Loucy (cell line): ENCODE measurements around the gene TAS1R1.

Source experiments
- H2AFZ ChIP-seq: fragments of 200-600 bp; sonication (generic); 2 replicates; pipeline ENCODE4 v1.6.0; 2016; ENCODE audit warnings: antibody characterized with exemption, mild to moderate bottlenecking, low read length, moderate library complexity
- H3F3A ChIP-seq: fragments of 200-600 bp; 2 replicates; pipeline ENCODE4 v1.6.0; 2016; ENCODE audit warnings: antibody characterized with exemption, low read depth, mild to moderate bottlenecking
- H3K27me3 ChIP-seq: fragments of 200-600 bp; sonication (generic); 2 replicates; pipeline ENCODE4 v1.6.1; 2014; ENCODE audit warnings: low read length, mild to moderate bottlenecking; ENCODE audit not compliant: insufficient read depth, poor library complexity, severe bottlenecking
- H3K36me3 ChIP-seq: fragments of 200-600 bp; sonication (generic); 2 replicates; pipeline ENCODE4 v1.6.1; 2016; ENCODE audit warnings: low read length; ENCODE audit not compliant: insufficient read depth
- H3K4me1 ChIP-seq: fragments of 200-600 bp; sonication (generic); 2 replicates; pipeline ENCODE4 v1.5.1; 2014; ENCODE audit warnings: low read length, mild to moderate bottlenecking; ENCODE audit not compliant: insufficient read depth, poor library complexity, severe bottlenecking
- H3K4me2 ChIP-seq: fragments of 200-600 bp; sonication (generic); 2 replicates; pipeline ENCODE4 v1.6.0; 2014; ENCODE audit warnings: antibody characterized with exemption, low read length, low read depth, mild to moderate bottlenecking; ENCODE audit not compliant: poor library complexity, severe bottlenecking
- H3K4me3 ChIP-seq: fragments of 200-600 bp; sonication (generic); 2 replicates; pipeline ENCODE4 v1.5.1; 2014; ENCODE audit warnings: low read length, mild to moderate bottlenecking, mixed read lengths; ENCODE audit not compliant: poor library complexity, severe bottlenecking
- H3K79me2 ChIP-seq: fragments of 200-600 bp; sonication (generic); 2 replicates; pipeline ENCODE4 v1.6.1; 2014; ENCODE audit warnings: low read length; ENCODE audit not compliant: insufficient read depth
- H3K9ac ChIP-seq: fragments of 200-600 bp; sonication (generic); 2 replicates; pipeline ENCODE4 v1.6.0; 2014; ENCODE audit warnings: mild to moderate bottlenecking, low read depth, low read length, moderate library complexity; ENCODE audit not compliant: poor library complexity, severe bottlenecking
- H3K9me2 ChIP-seq: fragments of 200-600 bp; sonication (generic); replicated peaks from 2 replicates; pipeline ENCODE4 v1.6.1; 2016; ENCODE audit warnings: low read depth, low read length, mixed read lengths
- H3K9me3 ChIP-seq: fragments of 200-600 bp; sonication (generic); 2 replicates; pipeline ENCODE4 v1.6.1; 2014; ENCODE audit warnings: mild to moderate bottlenecking, antibody characterized with exemption, low read length, low read depth; ENCODE audit not compliant: insufficient read depth
- H4K20me1 ChIP-seq: fragments of 200-600 bp; sonication (generic); 2 replicates; pipeline ENCODE4 v1.6.0; 2014; ENCODE audit warnings: antibody characterized with exemption, low read length, mild to moderate bottlenecking; ENCODE audit not compliant: insufficient read depth, poor library complexity, severe bottlenecking
- EZH2phosphoT487 ChIP-seq: fragments of 200-600 bp; IDR thresholded peaks from 2 replicates; pipeline ENCODE4 v1.6.1; 2018; ENCODE audit warnings: antibody characterized with exemption, mild to moderate bottlenecking, moderate library complexity, borderline replicate concordance
- TF ChIP-seq, protein P1 (sequence below): fragments of 200-600 bp; sonication (generic); conservative IDR thresholded peaks from 2 replicates; pipeline ENCODE4 v1.5.1; 2014; ENCODE audit warnings: mild to moderate bottlenecking, antibody characterized with exemption, low read length

Gene TAS1R1

DNA sequence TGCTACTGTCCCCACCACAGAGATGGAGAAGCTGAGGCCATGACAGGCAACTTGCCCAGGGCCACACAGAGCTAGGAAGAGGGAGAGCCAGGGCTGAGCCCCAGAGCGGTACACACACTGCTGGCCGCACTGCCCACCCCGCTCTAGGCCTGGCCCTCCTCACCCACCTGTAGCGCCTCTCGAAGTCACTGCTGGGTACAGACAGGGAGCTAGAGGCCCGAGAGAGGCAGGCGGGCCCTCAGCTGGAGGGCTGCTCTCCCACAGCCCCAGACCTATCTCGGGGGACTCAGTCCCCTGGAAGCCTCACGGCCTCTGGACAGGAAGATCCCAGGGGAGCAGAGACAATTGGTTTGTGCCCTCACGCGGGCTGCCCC is 46.3 kb upstream of the TAS1R1 start:
- H4K20me1 ChIP-seq: no peaks in the 10 kb centered on the region
- no peaks in the 10 kb centered on the region for H3K9me3 ChIP-seq
- no peaks in the 10 kb centered on the region for H3K9me2 ChIP-seq
- no peak overlapping the region for H3K4me3 ChIP-seq
- H3K79me2 ChIP-seq: no peaks in the 10 kb centered on the region
- no peaks in the 10 kb centered on the region for H3K27me3 ChIP-seq
- no peak overlapping the region for H3K4me2 ChIP-seq
- H3K9ac ChIP-seq: no peak overlapping the region
- no peaks in the 10 kb centered on the region for H3F3A ChIP-seq
- H3K4me1 ChIP-seq: no peaks in the 10 kb centered on the region
- H2AFZ ChIP-seq: no peak overlapping the region
- no peaks in the 10 kb centered on the region for H3K36me3 ChIP-seq
- TF ChIP-seq, protein P1, sequence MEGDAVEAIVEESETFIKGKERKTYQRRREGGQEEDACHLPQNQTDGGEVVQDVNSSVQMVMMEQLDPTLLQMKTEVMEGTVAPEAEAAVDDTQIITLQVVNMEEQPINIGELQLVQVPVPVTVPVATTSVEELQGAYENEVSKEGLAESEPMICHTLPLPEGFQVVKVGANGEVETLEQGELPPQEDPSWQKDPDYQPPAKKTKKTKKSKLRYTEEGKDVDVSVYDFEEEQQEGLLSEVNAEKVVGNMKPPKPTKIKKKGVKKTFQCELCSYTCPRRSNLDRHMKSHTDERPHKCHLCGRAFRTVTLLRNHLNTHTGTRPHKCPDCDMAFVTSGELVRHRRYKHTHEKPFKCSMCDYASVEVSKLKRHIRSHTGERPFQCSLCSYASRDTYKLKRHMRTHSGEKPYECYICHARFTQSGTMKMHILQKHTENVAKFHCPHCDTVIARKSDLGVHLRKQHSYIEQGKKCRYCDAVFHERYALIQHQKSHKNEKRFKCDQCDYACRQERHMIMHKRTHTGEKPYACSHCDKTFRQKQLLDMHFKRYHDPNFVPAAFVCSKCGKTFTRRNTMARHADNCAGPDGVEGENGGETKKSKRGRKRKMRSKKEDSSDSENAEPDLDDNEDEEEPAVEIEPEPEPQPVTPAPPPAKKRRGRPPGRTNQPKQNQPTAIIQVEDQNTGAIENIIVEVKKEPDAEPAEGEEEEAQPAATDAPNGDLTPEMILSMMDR: no peak
- no peak for TF ChIP-seq EZH2phosphoT487

DNA sequence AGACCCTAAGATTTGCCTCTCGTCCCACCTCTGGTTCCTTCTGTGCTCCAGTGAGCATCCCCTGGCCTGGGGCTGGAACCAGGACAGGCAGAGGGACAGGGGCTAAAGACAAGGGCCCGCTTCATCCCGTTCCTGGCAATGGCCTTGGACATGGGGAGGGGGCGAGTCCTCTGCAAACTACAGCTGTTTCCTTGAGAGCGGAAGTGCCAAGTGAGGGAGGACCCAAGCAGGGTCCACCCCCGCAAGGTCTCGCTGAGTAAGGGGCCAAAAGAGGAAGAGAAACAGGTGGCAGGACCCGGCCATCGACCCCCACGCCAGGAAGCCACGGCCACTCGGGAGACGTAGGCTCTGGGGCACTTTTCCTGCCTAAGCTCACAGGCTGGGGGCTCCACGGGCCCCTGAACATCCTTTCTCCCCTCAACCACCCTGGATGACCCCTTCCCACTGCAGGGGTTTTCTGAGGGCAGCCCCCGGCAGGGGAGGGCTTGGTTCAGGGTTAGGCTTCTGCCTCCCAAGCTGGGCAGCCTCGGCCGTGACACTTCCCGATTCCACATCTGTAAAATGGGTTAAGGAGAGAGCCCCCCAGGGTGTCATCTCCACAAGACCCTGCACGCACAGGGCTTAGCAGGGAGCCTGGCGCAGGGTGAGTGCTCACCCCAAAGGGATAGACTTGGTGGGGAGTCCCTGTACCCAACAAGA is 45.7 kb upstream of the TAS1R1 start:
- Histone ChIP-seq H3F3A (no peaks in the 10 kb centered on the region), H3K4me1 (no peaks in the 10 kb centered on the region), H3K36me3 (no peaks in the 10 kb centered on the region), H3K79me2 (no peaks in the 10 kb centered on the region), H2AFZ (no peak overlapping the region), H3K4me3 (no peak overlapping the region), H3K27me3 (no peaks in the 10 kb centered on the region), H3K4me2 (no peak overlapping the region), H4K20me1 (no peaks in the 10 kb centered on the region), H3K9ac (no peak overlapping the region), H3K9me3 (no peaks in the 10 kb centered on the region), H3K9me2 (no peaks in the 10 kb centered on the region)
- no peak for TF ChIP-seq EZH2phosphoT487
- TF ChIP-seq, protein P1: no peak

DNA sequence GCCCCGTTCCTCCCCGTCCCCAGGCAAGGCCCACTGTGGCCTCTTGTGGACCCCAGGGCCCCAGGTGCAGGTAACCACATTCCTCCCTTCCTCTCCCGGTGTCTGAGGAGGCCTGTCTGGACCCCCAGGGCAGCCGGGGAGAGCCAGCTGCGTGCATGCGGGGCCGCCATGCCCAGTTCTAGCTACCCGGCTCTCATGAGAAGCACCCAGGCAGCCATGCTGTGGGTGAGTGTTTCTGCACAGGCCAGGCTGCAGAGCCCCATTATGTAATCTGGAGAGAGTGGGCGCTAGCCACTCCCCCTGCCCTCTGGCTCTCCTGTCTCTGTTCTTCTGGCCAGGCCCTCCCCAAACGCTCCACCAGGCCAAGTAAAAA is 45.2 kb upstream of the TAS1R1 start:
- no peaks in the 10 kb centered on the region for H3K79me2 ChIP-seq
- no peak overlapping the region for H3K9ac ChIP-seq
- H3K4me3 ChIP-seq: no peak overlapping the region
- TF ChIP-seq, protein P1: no peak
- no peak for TF ChIP-seq EZH2phosphoT487
- H3K4me2 ChIP-seq: no peak overlapping the region
- H2AFZ ChIP-seq: no peak overlapping the region
- no peaks in the 10 kb centered on the region for H4K20me1 ChIP-seq
- no peaks in the 10 kb centered on the region for H3K36me3 ChIP-seq
- H3K27me3 ChIP-seq: no peaks in the 10 kb centered on the region
- no peaks in the 10 kb centered on the region for H3F3A ChIP-seq
- no peaks in the 10 kb centered on the region for H3K9me3 ChIP-seq
- no peaks in the 10 kb centered on the region for H3K4me1 ChIP-seq
- H3K9me2 ChIP-seq: no peaks in the 10 kb centered on the region
